COLO668 (cell line): ENCODE data around the gene CDK5.
"Not testable (repeated sequence)": the region's sequence is repeated elsewhere in the genome, so short reads cannot be mapped to it uniquely, and the experiment has no call there.

Source experiments
- DNase-seq: peaks from one replicate; lab custom pipeline; 2025; ENCODE audit not compliant: unreplicated experiment; lab: John Stamatoyannopoulos, UW

CDK5 gene

GRCh38 chr7:151035902-151036301, 21.8 kb downstream of the CDK5 start:
- DNase-seq = no peak

DNA sequence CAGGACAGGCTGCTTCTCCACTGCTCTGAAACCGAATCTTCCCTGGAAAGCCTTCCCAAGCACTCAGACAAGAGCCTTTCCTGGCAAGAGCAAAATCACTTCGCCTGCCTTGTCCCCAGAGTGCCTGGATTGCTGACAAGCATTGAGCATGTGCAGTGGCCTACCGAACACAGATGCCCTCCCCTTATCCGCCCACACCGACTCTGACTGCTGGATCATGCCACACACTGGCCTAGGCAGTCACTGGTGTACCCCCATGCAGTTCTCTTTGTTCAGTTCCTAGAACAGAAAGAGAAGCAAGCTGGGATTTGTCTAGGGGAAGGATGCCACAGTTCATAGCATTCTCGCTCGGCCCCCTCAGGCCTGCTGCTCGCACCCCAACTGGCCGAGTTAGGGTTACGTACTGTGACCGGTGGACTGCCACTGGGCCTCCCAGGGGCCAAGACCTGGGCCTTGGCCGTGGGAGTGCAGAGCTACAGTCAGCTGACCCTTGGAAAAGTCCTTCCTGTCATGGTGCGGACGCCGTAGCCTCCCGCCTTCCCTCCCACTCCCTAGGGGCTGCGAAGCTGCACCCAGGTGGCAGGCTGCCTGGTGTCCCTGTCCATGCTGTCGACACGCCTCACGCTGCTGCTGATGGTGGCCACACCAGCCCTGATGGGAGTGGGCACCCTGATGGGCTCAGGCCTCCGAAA, 22.5 kb downstream of the CDK5 start:
- no peak for DNase-seq

GRCh38 chr7:151034312-151035025, 23.2 kb downstream of the CDK5 start:
- DNase-seq = no peak

DNA sequence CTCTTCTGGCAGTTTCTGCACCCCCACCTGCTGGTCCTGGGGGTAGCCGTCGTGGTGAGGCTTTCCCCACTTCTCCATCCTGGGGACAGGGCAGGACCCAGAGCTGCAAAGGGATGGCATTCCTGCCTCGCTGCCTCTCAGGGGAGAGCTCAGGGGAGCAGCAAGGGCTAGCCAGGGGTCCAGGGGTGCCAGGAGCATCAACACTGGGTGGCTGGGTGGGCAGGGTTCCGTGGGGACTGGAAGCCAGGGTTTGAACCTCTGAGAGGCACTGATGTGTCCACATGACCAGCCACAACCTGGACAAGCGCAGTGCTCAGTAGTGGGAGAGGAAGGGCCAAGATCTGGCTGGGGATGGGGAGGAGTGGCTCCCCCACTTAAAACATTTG, 23.8 kb downstream of the CDK5 start:
- no peak for DNase-seq

GRCh38 chr7:151032936-151033863, 24.5 kb downstream of the CDK5 start:
- no peak for DNase-seq

- no peak for DNase-seq
Observed at GRCh38 chr7:151031011-151031410, 26.7 kb downstream of the CDK5 start.

DNA sequence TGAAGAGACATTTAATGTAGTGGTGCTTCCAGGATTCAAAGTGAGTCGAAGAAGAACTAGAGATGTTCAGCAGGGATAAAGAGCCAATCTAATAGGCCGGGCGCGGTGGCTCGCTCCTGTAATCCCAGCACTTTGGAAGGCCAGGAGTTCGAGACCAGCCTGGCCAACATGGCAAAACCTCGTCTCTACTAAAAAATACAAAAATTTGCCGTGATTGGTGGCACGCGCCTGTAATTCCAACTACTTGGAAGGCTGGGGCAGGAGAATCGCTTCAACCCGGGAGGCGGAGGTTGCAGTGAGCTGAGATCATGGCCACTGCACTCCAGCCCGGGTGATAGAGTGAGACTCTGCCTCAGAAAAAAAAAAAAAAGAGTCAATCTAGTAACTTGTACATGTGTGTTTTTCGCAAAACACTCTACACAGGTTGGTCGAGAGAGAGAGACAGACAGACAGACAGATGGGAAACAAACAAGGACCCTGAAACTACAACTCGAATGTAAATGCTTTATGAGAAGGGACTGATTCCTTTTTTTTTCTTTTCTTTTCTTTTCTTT, 28.7 kb downstream of the CDK5 start:
- no peak for DNase-seq

DNA sequence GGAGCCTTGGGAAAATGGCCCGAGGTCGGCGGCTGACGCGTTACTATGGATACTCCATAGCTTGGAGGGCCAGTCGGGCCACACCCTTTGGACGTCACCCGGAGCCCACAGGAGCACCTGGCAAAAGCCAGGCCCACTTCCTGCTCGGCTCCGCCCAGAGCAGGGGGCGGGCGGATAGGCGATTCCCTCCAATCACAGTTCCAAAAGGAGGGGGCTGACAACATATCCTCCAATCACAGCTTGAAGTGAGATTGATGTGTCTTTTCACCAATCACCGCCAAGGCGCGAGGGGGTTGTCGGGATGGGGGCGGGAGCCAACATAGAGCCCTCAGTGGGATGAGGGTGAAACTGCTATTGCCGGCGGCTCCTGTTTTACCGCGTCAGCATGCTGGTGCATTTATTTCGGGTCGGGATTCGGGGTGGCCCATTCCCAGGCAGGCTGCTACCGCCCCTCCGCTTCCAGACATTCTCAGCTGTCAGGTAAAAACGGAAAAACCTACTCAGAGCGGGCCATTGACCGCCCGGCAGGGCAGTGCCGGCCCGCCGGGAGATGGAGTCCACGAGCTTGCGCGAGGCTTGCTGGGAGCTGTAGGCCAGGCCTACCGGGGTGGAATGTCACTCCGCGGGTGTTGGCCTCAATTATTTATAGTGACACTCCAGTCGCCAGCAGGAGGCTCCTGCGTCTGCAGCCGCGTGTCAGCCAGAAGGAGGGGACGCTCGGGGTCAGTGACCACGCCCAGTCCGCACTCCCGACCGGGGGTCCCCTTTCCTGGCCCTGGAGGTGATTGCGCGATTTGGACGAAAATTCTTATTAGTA, 29.4 kb downstream of the CDK5 start, which contains the start of gene ABCB8:
Gene ABCB8, plus strand, starts transcription at position 320 of the 817 bp plus-strand sequence. Its CDS starts 66 bp downstream, at position 386.
- DNase-seq = peak; percentile 98

DNA sequence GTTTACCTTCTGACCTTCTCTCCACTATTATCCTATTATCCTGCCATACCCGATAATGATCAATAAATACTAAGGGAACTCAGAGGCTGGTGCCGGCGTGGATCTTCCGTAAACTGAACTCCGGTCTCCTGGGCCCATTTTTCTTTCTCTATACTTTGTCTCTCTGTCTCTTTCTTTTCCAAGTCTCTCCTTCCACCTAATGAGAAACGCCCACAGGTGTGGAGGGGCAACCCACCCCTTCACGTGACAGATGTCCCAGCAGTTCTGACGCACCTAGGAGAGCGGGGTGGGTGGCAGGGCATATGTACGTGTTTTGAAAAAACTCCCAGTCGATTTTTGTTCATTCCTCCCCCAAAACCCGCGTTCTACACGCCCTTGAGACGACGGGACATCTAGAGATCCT, 30.0 kb downstream of the CDK5 start:
- DNase-seq = not testable (repeated sequence)

DNA sequence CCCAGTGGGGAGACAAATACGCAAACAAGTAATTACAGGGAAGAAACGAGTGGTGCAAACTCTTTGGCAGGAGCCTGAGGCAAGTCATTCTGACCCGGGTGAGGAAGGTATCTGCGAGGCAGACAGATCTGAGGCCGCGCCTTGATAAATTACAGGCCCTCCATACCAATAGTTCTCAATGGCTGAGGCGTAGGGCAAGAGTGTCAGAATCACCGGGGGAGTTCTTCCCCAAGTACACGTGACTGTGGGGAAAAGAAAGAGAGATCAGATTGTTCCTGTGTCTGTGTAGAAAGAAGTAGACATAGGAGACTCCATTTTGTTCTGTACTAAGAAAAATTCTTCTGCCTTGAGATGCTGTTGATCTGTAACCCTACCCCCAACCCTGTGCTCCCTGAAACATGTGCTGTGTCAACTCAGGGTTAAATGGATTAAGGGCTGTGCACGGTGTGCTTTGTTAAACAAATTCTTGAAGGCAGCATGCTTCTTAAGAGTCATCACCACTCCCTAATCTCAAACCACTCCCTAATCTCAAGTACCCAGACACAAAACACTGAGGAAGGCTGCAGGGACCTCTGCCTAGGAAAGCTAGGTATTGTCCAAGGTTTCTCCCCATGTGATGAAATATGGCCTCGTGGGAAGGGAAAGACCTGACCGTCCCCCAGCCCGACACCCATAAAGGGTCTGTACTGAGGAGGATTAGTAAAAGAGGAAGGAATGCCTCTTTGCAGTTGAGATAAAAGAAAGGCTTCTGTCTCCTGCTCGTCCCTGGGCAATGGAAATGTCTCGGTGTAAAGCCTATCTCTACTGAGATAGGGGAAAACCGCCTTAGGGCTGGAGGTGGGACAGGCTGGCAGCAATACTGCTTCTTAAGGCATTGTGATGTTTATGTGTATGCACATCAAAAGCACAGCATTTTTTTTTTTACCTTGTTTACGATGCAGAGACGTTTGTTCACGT, 30.6 kb downstream of the CDK5 start:
- DNase-seq = not testable (repeated sequence)

DNA sequence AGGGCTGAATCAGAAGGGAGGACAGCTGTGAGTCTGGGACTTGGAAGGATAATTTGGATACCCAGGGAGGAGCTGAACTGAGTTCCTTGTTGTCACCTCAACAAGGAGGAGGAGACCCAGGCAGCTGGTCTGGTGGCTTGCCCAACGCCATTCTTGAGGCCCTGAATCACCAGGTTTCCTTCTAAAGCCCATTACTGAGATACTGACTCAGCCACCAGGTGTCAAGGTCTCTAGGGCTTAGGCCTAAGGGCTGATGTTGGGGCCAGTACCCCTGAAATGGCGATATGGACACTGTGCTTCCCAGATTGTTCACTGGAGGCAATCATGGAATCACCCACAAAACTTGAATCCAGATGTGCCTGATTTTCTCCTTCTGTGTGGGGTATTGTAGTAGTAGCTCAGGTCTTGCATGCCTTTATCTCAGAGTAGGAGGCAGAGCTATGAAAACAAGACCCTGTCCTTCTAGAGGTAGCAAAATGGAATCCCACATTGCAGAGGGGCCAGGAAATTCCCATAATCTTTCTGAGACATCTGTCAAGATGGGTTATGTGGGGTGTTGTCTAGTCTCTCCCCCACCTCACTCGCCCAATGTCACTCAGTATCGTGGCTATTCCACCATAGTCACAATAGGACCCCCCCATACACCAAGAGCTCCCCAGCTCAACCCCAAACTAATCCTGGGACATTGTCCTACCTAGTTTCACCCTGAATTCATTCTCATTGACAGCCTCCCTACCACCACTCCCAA, 31.6 kb downstream of the CDK5 start:
- no peak for DNase-seq

GRCh38 chr7:151024435-151025056, 33.2 kb downstream of the CDK5 start, which contains the start of gene ATG9B:
ATG9B (minus strand) TSS chr7:151024494; CDS start chr7:151024423, 71 bp downstream.
- peak; percentile 32 for DNase-seq

DNA sequence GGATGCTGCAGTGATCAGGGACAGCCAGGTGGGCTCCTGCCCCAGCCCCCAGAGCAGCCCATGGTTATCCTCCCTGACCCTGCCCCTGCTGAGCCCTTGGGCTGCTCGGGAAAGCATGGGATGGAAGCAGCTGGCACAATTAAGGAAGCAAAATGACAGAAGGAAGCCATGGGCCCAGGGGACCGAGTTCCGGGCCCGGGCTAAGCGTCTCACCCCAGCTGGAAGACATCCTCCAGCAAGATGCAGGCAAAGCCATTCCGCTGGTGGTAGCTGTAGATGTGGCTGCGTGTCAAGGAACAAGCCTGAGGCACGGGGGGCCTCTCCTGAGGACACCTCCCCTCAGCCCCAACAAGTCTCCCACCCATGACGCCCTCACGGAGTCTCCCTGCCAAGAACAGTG, 34.5 kb downstream of the CDK5 start:
- no peak for DNase-seq

DNA sequence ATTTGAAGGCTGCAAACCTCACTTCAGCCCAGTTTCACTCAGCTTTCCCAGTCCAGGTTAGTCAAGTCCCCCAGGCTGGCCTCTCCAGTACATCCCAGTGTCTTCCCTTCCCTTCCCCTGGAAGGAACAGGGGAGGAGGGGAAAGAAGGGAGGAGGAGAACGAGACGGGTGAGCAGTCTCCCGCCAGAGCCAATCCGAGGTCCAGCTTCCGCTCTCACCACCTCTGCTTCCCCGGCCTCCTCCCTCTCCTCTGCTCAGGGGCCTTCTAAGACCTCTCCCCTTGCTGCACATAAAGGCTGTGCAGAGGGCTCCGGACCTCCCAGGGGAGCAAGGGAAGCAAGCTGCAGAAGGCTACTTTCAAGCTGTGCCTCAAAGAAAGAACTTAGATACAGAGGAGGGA, 37.5 kb downstream of the CDK5 start:
- no peak for DNase-seq

DNA sequence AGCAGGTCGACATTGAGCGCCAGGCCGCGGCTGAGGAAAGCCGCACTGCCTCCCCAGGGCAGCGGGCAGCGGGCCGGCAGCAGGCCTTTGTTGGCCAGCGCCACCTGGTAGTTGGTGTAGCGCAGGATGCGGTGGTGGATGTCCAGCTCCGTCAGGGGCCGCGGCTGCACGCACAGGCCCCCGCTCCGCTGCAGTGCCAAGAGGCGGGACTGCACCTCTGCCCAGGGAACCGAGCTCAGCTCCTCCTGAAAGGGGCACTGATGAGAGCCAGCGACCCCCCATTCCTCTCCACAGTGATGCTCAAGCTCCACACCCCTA, 38.6 kb downstream of the CDK5 start:
- no peak for DNase-seq

GRCh38 chr7:151018421-151019129, 39.1 kb downstream of the CDK5 start:
- peak; percentile 73 for DNase-seq

GRCh38 chr7:151017953-151018420, 39.7 kb downstream of the CDK5 start:
- DNase-seq = peak; percentile 59
